Islet of Langerhans (tissue), 1 donor: ENCODE data around the gene DDC.

Experiments used
- FAIRE-seq: peaks from one replicate; lab custom pipeline; 2011; peaks lifted over from hg19 to GRCh38; lab: Jason Lieb, UNC

DDC gene

GRCh38 chr7:50454968-50455367 lies 110.2 kb downstream of the DDC start:
- no peak for FAIRE-seq

DNA sequence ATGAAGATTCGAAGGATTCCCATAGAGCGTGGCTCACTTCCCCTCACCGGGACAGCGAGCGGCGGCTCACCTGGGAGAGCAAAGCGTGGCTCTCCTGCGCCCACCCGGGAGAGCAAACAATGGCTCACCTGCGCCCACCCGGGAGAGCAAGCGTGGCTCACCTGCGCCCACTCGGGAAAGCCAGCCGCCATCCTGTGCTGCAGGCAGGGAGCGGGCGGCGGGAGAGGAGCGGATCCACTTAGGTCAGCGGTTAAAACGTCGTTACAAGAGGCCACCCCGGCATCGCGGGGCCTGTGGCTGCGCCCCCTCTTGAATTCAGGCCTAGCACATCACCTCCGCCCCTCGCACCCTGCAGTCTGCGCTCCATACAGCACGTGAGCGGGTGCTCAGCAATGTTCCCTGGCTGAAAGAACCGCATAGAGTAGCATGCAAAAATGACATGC lies 114.6 kb downstream of the DDC start:
- no peak for FAIRE-seq

DNA sequence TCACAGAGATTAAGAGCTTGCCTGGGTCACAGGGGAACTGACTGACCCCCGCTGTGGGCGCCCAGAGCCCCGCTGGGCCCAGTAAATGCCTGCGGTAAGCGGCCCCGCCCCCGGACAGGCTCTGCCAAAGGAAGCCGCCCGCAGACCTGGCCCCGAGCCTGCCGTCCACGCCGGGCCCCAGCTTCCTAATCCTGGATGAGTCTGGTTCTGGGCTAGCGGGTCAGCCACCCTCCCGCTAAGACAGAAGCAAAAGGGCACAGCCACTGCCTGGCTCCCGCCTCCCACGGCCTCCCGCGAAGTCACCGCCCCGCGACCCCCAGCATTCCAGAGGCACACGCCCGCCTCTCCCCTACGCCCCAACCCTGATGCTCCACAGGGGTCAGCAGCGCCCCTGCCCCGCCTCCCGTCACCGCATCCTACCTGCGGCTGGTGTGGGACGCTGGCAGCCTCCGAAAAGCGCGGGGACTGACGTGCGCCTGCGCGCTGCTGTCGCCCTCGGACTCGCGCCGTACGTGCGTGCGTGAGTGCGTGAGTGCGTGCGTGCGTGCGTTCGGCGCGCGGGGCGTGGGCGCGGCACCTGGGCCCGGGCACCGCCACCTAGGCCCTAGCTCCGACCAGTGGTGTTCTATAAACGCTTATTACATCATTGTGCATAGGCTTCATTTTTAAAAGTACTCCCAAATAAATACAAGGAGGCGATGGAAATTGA lies 115.2 kb downstream of the DDC start, which contains the start of gene FIGNL1:
Gene FIGNL1 (minus strand): TSS at position 470 of the 709 bp plus-strand sequence. CDS start 3,063 bp downstream, outside the sequence.
- no peak for FAIRE-seq

GRCh38 chr7:50449501-50449880 lies 115.7 kb downstream of the DDC start:
- no peak for FAIRE-seq

GRCh38 chr7:50448823-50449222 lies 116.4 kb downstream of the DDC start:
- no peak for FAIRE-seq

GRCh38 chr7:50446542-50446960 lies 118.7 kb downstream of the DDC start:
- no peak for FAIRE-seq

GRCh38 chr7:50436133-50436806 lies 128.9 kb downstream of the DDC start:
- no peak for FAIRE-seq

DNA sequence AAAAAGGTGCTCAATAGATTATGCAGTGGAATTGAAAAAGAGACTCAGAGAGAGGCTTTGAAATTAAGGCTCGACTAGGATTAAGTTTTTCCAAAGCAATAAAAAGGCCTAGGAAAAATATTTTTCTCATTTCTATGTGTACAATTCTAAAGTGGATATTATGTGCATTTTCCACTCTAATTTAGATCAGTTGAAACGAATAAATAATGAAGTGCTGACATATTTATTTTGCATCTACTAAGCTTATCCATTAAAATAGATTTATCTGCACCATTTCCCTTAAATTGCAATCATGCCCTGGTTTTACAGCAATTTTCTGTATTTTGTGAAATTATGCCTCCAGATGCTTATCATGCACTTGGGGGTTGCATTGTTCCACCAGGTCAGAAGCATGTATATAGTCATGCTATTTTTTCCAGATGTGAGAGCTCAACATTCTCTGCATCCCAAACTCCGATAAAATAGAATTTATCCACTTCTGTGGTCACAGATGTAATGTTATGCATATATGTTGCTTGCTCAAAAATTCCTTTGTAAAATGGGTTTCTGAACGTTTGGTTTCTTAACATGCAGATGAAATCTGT lies 133.4 kb downstream of the DDC start:
- FAIRE-seq, result no peak

- FAIRE-seq, result peak; percentile 9
These were observed 133.9 kb downstream of the DDC start for GRCh38 chr7:50431316-50431715.

GRCh38 chr7:50428911-50429310 lies 136.3 kb downstream of the DDC start:
- FAIRE-seq, result no peak

DNA sequence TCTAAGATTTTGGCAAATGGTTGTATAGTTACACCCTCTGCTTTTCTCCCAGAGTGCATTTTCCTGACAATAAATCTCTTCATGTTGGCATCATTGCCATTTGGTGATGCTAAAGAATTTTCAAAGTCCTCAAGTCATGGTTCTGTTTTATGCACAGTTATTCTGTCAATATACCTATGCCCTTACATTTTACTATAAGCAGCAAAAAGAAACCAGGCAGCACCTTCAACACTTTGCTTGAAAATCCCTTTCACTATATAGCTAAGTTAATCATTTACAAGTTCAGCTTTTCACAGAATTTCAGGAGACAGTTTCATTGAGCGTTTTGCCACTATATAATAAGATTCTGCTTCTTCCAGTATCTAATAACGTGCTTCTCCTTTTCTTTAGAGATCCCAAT lies 137.7 kb downstream of the DDC start:
- no peak for FAIRE-seq

DNA sequence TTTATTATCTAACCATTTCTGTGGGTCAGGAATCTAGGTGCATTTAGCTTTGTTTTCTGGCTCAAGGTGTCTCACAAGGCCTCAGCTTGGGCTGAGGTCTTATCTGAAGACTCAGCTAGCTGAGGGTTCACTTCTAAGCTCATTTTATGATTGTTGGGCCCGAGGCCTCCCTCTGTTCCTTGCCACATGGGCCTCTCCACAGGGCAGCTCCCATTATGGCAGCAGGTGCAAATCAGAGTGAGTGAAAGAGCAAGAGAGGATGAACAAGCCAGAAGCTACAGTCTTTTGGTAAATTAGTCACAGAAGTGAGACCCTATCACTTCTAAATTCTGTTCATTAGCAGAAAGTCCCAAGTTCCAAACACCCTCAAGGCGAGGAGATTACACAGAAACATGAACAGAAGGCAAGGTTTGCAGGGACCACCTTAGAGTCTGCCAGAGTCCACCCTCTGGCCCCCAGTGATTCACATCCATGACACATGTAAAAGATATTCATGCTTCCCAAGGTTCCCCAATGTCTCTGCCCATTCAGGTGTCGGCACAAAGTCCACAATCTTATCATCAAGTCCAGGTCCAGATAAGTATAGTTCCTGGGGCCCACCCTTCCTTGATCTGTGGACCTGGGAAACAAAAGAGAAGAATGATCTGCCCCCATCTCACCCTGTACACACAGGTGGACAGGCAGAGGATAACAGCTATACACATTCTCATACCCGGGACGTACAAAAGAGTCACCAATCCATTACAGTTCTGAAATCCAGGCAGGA lies 138.7 kb downstream of the DDC start:
- no peak for FAIRE-seq

DNA sequence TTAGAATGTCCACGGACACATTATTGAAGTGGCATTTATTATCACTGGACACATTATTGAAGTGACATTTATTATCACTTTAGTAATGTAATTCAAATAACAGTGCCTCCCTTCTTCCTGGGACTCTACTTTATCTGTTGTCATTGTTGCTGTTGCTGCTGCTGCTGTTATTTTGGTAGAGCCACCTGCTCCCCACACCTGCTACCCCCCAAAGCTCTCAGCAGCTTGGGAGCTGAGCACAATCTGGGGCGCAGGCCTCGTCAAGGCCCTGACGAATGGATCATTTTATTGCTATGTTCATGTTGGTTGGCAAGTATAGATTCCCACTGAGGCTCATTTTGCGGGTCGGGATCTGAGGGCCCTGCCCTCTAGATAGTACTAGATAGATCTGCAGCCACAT lies 139.9 kb downstream of the DDC start:
- no peak for FAIRE-seq

DNA sequence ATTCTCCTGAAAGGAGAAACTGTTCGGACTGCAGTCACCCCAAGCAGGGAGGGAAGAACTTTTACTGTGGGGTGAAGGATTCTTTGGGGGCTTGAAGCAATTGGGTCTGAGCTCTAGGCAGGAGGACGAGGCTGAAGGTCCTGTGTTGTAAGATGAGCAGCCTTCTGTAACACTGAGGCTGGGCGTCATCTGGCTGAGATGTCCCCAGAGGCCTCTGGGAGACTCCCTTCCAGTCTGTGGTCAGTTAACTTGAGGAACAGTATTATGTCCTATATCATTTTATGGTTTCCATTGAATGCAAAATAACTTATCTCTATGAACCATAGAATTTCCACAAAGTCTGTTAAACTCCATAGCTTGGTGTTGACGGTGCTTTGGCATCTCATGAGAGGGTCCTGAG lies 141.3 kb downstream of the DDC start:
- no peak for FAIRE-seq

DNA sequence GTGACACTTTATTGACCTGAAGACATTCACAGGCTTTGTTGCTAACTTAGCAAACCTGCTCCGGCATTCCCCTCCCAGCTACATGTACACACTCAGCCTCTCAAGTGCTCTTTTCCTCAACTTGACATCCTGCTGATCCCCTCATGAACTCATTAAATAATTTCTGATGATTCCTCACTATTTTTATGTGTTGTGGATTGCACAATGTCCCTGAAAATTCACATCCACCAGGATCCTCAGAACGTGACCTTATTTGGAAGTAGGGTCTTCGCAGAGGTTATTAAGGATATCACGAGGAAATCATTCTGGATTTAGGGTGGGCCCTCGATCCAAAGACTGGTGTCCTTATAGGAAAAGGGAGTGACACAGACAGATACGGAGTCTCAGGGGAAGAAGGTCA lies 142.3 kb downstream of the DDC start:
- FAIRE-seq, result no peak

GRCh38 chr7:50421043-50421442 lies 144.2 kb downstream of the DDC start:
- FAIRE-seq, result no peak

DNA sequence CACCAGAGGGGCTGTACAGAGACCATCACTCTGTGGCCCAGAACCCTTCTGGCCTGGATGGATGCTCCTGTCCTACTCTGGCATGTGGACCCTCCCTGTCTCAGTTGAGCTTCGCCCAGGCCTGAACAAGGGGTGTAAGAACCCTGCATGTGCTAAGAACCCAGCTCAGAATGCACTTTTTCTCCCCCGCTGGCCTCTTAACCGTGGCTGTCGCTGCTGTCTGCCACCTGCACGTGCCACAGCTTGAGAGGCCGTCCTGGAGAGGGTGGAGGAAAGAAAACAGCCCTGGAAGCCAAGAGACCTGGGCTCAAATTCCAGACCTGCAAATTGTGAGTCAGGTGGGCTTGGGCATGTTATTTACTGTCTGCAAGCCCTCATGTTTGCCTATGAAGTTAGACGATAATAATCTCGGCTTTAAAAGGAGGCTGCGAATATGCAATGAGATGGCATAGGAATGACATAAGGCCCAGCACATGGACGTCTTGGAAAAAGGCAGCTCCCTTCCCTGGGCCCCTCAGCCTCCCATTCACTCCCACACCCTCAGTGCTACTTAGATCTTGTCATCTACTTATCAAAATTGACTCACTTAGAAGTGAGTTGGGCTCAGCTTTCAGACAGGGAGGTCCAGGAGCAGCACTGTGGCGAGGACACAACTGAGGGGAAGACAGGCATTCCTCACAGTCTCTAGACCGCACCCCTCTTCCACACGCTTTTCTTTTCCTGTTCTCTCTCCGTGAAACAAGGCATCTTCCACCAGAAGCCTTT lies 146.5 kb downstream of the DDC start:
- FAIRE-seq, result no peak

- no peak for FAIRE-seq
These were observed 147.1 kb downstream of the DDC start for GRCh38 chr7:50418086-50418515.

DNA sequence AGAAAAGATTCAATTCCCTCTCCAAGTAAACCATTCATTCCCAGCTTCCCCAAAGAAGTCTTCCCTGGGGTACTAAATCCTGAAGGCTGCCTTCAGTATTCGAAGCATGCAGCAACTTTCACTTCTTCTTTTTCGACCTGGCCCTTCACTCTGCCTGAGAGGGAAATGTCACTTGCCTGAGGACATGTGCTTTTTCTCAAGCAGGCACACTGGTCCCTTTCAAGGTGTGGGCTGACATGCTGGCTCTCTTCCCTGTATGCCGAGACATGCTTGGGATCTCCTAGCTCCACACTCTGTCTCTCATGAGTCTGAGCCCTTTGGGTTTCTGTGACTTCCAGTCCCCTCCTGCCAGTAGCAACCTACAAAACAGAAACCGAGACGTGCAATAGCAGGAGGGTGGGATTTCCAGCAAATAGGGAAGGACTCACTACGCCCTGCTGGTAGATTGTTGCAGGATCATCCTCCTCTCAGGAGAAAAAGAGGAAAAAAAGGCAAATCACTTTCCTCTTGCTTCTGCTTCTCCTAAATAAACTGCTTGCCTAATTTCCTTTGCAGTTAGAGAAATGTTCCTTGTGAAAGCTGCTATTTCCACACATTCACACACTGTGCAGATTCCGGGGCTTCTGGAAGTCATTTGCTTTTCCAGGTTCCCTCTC lies 148.6 kb downstream of the DDC start:
- no peak for FAIRE-seq

- FAIRE-seq, result no peak
These were observed 149.3 kb downstream of the DDC start for GRCh38 chr7:50415844-50416364.

- FAIRE-seq, result no peak
These were observed 151.6 kb downstream of the DDC start for GRCh38 chr7:50413561-50413960.
